Esophagus muscularis mucosa (tissue), 4 donors: ENCODE measurements around the gene CYP24A1. TPM values are rescaled to one million over a fixed set of nuclear protein-coding genes. Genes with fewer than 3 reads are reported as not detected.

Experiments used
- DNase-seq: peaks from one replicate; pipeline ENCODE4 v3.0.0-alpha.2; 2017; ENCODE audit errors: extremely low spot score
- H3K27ac ChIP-seq, 4 donors: fragments of 200-600 bp; sonication (generic); replicated peaks in 1 of 4; 1 replicate in 3 of 4; 2 replicates in 1 of 4; pipeline ENCODE4 v1.5.1; 2016 to 2019; ENCODE audit warnings: mild to moderate bottlenecking in 1 of 4
- H3K27me3 ChIP-seq, 4 donors: fragments of 200-600 bp; sonication (generic); one replicate each; pipeline versions ENCODE4 v1.5.1 to v1.6.0; 2016 to 2019
- H3K36me3 ChIP-seq, 4 donors: fragments of 200-600 bp; sonication (generic); one replicate each; pipeline ENCODE4 v1.5.1; 2016 to 2019
- H3K4me1 ChIP-seq, 4 donors: fragments of 200-600 bp; sonication (generic); one replicate each; pipeline ENCODE4 v1.5.1; 2016 to 2019
- H3K4me3 ChIP-seq, 4 donors: fragments of 200-600 bp; sonication (generic); 1 replicate in 2 of 4; 2 replicates in 2 of 4; pipeline ENCODE4 v1.5.1; 2016 to 2019; ENCODE audit warnings: mild to moderate bottlenecking in 4 of 4, moderate library complexity in 1 of 4
- H3K9me3 ChIP-seq, 4 donors: fragments of 200-600 bp; sonication (generic); 1 replicate in 3 of 4; 2 replicates in 1 of 4; pipeline ENCODE4 v1.5.1; 2016 to 2019
- CTCF ChIP-seq, 3 experiments: fragments of 200-600 bp in 2 of 3; fragments of 450-650 bp in 1 of 3; sonication (generic) in 2 of 3; IDR thresholded peaks; one replicate each; pipeline ENCODE4 v1.5.1; 2017 to 2019; ENCODE audit warnings: antibody characterized with exemption in 3 of 3, mild to moderate bottlenecking in 2 of 3, moderate library complexity in 1 of 3
- EP300 ChIP-seq: sonication (generic); formaldehyde crosslinking; IDR thresholded peaks from one replicate; pipeline ENCODE4 v1.6.1; 2017; ENCODE audit warnings: antibody characterized with exemption
- POLR2A ChIP-seq: fragments of 450-650 bp; IDR thresholded peaks from one replicate; pipeline ENCODE4 v1.6.1; 2017; ENCODE audit warnings: antibody characterized with exemption, moderate library complexity, mild to moderate bottlenecking, low read depth
- POLR2AphosphoS5 ChIP-seq, 2 donors: sonication (generic); formaldehyde crosslinking; IDR thresholded peaks; one replicate each; pipeline ENCODE4 v1.6.1; 2017; ENCODE audit warnings: antibody characterized with exemption in 2 of 2
- WGBS: methylation state at CpG from one replicate; pipeline ENCODE4 v1.1.5; 2018; 5-methylcytosine and 5-hydroxymethylcytosine counted together
- intact Hi-C: fragments of 100-400 bp; cut with DNase I; formaldehyde crosslinking; loops from one replicate; pipeline ENCODE4 v1.15.1; 2023
- total RNA-seq, 4 donors: library from RNA; depleted of rRNA; stranded (reverse); fragments of >200 nt; gene quantifications; one replicate each; pipeline versions ENCODE4 v1.1.0 to v1.2.1, GENCODE V29; 2016

The CYP24A1 gene
- total RNA-seq, 4 donors from 2014 or later, result not detected

- intact Hi-C loops, result no loop called here
- DNase-seq, result no peak
Measured at GRCh38 chr20:54108326-54108642, 65.5 kb downstream of the CYP24A1 start.

GRCh38 chr20:54107600-54108325, 66.0 kb downstream of the CYP24A1 start:
- no peaks in the 10 kb centered on the region for H3K4me1 ChIP-seq
- WGBS, result 61% methylated on average over 7 of the region's 7 CpGs
- no peak for DNase-seq

More at GRCh38 chr20:54108326-54108642, 65.5 kb downstream of the CYP24A1 start:
- Histone ChIP-seq H3K4me1 (no peaks in the 10 kb centered on the region), H3K4me3 (no peak overlapping the region), H3K27ac (no peak overlapping the region), H3K27me3 (peaks cover 0 to 9% (median 0%) of the 10 kb centered on the region in 4 donors), H3K9me3 (no peaks in the 10 kb centered on the region), H3K36me3 (no peaks in the 10 kb centered on the region)
- TF ChIP-seq EP300, result no peak

GRCh38 chr20:54107181-54107580, 66.6 kb downstream of the CYP24A1 start:
- H3K4me1 ChIP-seq, result no peaks in the 10 kb centered on the region
- H3K27ac ChIP-seq, result no peak overlapping the region
- no peaks in the 10 kb centered on the region for H3K9me3 ChIP-seq
- WGBS, result 74% methylated on average over 2 of the region's 2 CpGs
- no peak for TF ChIP-seq POLR2AphosphoS5 (IDR thresholded peaks at IDR 0.05)
- H3K27me3 ChIP-seq, result peaks cover 0 to 9% (median 0%) of the 10 kb centered on the region in 4 donors
- H3K36me3 ChIP-seq, result no peaks in the 10 kb centered on the region
- intact Hi-C loops, result no loop called here
- DNase-seq, result no peak
- H3K4me3 ChIP-seq, result no peak overlapping the region

More at GRCh38 chr20:54107600-54108325, 66.0 kb downstream of the CYP24A1 start:
- H3K27me3 ChIP-seq, result peaks cover 0 to 9% (median 0%) of the 10 kb centered on the region in 4 donors
- intact Hi-C loops, result no loop called here
- H3K9me3 ChIP-seq, result no peaks in the 10 kb centered on the region
- no peak overlapping the region for H3K4me3 ChIP-seq
- no peak for TF ChIP-seq POLR2A
- TF ChIP-seq EP300, result no peak
- TF ChIP-seq CTCF (IDR thresholded peaks at IDR 0.05), result no peak
- TF ChIP-seq POLR2AphosphoS5 (IDR thresholded peaks at IDR 0.05), result no peak
- H3K36me3 ChIP-seq, result no peaks in the 10 kb centered on the region
- H3K27ac ChIP-seq, result no peak overlapping the region

GRCh38 chr20:54106162-54106561, 67.6 kb downstream of the CYP24A1 start:
- DNase-seq, result no peak
- Histone ChIP-seq H3K4me1 (no peaks in the 10 kb centered on the region), H3K4me3 (no peak overlapping the region), H3K9me3 (no peaks in the 10 kb centered on the region), H3K36me3 (no peaks in the 10 kb centered on the region), H3K27me3 (peaks cover 0 to 9% (median 0%) of the 10 kb centered on the region in 4 donors), H3K27ac (no peak overlapping the region)
- 60% methylated on average over 4 of the region's 4 CpGs for WGBS
- TF ChIP-seq CTCF (IDR thresholded peaks at IDR 0.05) (no peak), EP300 (no peak), POLR2A (no peak), POLR2AphosphoS5 (IDR thresholded peaks at IDR 0.05) (no peak)
- intact Hi-C loops, result no loop called here

GRCh38 chr20:54105653-54106052, 68.1 kb downstream of the CYP24A1 start:
- TF ChIP-seq CTCF (IDR thresholded peaks at IDR 0.05), result no peak
- no peak for TF ChIP-seq POLR2AphosphoS5 (IDR thresholded peaks at IDR 0.05)
- TF ChIP-seq POLR2A, result no peak
- no peak for TF ChIP-seq EP300
- Histone ChIP-seq H3K9me3 (no peaks in the 10 kb centered on the region), H3K4me1 (no peaks in the 10 kb centered on the region), H3K27ac (no peak overlapping the region), H3K4me3 (no peak overlapping the region), H3K27me3 (peaks cover 0 to 9% (median 0%) of the 10 kb centered on the region in 4 donors), H3K36me3 (no peaks in the 10 kb centered on the region)
- intact Hi-C loops, result no loop called here
- WGBS, result 65% methylated on average over 4 of the region's 4 CpGs
- no peak for DNase-seq

- Histone ChIP-seq H3K36me3 (no peaks in the 10 kb centered on the region), H3K27me3 (peaks cover 0 to 9% (median 0%) of the 10 kb centered on the region in 4 donors), H3K4me1 (no peaks in the 10 kb centered on the region), H3K9me3 (no peaks in the 10 kb centered on the region), H3K27ac (no peak overlapping the region), H3K4me3 (no peak overlapping the region)
- 89% methylated on average over 4 of the region's 4 CpGs for WGBS
- no peak for DNase-seq
- TF ChIP-seq CTCF (IDR thresholded peaks at IDR 0.05) (no peak), POLR2A (no peak), EP300 (no peak), POLR2AphosphoS5 (IDR thresholded peaks at IDR 0.05) (no peak)
- intact Hi-C loops, result no loop called here
Measured at GRCh38 chr20:54104781-54105180, 69.0 kb downstream of the CYP24A1 start.
